Measurements from ENCODE around the gene DDX51.

DDX51 gene

GRCh38 chr12:132144115-132144809, at the start of gene DDX51, which contains the start of gene NOC4L:
DDX51 (minus strand) TSS chr12:132144319; CDS start chr12:132144296, 23 bp downstream.
NOC4L (plus strand) TSS chr12:132144457; CDS start chr12:132144489, 32 bp downstream.
- DNase-seq (ENCODE audit: low spot score), result peak; percentile 86

GRCh38 chr12:132191715-132192553, 47.8 kb upstream of the DDX51 start:
- no peak for DNase-seq (ENCODE audit: low spot score)

- no peak for DNase-seq (ENCODE audit: low spot score)
Measured at GRCh38 chr12:132190834-132191500, 46.8 kb upstream of the DDX51 start.

- no peak for DNase-seq (ENCODE audit: low spot score)
Measured at GRCh38 chr12:132190012-132190755, 46.1 kb upstream of the DDX51 start.

- DNase-seq (ENCODE audit: low spot score), result peak; percentile 50
Measured at GRCh38 chr12:132189378-132190011, 45.4 kb upstream of the DDX51 start.

- DNase-seq (ENCODE audit: low spot score), result no peak
Measured at GRCh38 chr12:132188916-132189325, 44.8 kb upstream of the DDX51 start.

GRCh38 chr12:132188451-132188901, 44.4 kb upstream of the DDX51 start:
- no peak for DNase-seq (ENCODE audit: low spot score)

- no peak for DNase-seq (ENCODE audit: low spot score)
Measured at GRCh38 chr12:132187646-132188450, 43.7 kb upstream of the DDX51 start.

GRCh38 chr12:132186857-132187620, 42.9 kb upstream of the DDX51 start:
- no peak for DNase-seq (ENCODE audit: low spot score)

GRCh38 chr12:132186208-132186856, 42.2 kb upstream of the DDX51 start:
- DNase-seq (ENCODE audit: low spot score), result no peak

GRCh38 chr12:132185705-132186104, 41.6 kb upstream of the DDX51 start:
- no peak for DNase-seq (ENCODE audit: low spot score)

GRCh38 chr12:132182711-132183365, 38.7 kb upstream of the DDX51 start:
- no peak for DNase-seq (ENCODE audit: low spot score)

GRCh38 chr12:132182206-132182710, 38.1 kb upstream of the DDX51 start:
- DNase-seq (ENCODE audit: low spot score), result no peak

GRCh38 chr12:132181570-132182200, 37.6 kb upstream of the DDX51 start:
- DNase-seq (ENCODE audit: low spot score), result no peak

- DNase-seq (ENCODE audit: low spot score), result no peak
Measured at GRCh38 chr12:132180648-132181546, 36.8 kb upstream of the DDX51 start.

- no peak for DNase-seq (ENCODE audit: low spot score)
Measured at GRCh38 chr12:132179431-132180362, 35.6 kb upstream of the DDX51 start.
